Measurements from ENCODE around the gene ITFG1.

ITFG1 gene

DNA sequence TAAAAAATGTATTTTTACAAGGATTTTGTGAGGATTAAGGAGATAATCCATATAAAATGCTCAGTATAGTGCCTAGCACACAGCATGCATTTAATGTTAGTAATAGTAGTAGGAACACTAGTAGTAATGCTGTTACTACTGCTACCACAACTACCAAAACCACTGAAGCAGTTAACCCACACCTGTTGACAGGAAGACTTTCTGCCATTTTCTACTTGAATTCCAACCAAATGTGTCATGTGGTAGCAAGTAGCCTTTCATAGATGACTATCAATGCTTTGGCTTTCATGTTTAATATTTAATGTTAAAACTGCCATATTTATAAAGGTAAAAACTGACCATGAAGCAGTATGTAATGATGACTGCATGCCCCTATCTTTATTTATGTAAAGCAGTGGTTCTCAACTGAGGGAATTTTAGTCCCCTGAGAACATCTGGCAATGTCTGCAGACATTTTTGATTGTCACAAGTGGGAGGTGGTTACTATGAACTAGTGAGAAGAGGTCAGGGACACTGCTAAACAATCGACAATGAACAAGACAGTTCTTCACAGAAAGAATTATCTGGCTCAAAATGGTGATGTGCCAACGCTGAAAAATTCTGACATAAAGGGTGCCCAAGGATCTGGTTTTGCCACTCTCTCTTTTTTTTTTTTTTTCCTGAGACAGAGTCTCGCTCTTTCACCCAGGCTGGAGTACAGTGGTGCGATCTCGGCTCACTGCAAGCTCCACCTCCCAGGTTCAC lies 89.4 kb downstream of the ITFG1 start:
- H3K4me3 ChIP-seq (ENCODE audit: low read length, poor library complexity, severe bottlenecking), result no peak overlapping the region
- no peak overlapping the region for H2AFZ ChIP-seq (ENCODE audit: low read length)
- no peaks in the 10 kb centered on the region for H3K9me2 ChIP-seq (replicated peaks; ENCODE audit: low read depth, low read length)
- peaks cover 21% of the 10 kb centered on the region; the same call in 1 of the 2 replicates for H3K36me3 ChIP-seq (ENCODE audit: insufficient read depth, low read length)
- H3K4me2 ChIP-seq (ENCODE audit: low read depth, low read length, poor library complexity, severe bottlenecking), result no peak overlapping the region
- TF ChIP-seq, protein P1, sequence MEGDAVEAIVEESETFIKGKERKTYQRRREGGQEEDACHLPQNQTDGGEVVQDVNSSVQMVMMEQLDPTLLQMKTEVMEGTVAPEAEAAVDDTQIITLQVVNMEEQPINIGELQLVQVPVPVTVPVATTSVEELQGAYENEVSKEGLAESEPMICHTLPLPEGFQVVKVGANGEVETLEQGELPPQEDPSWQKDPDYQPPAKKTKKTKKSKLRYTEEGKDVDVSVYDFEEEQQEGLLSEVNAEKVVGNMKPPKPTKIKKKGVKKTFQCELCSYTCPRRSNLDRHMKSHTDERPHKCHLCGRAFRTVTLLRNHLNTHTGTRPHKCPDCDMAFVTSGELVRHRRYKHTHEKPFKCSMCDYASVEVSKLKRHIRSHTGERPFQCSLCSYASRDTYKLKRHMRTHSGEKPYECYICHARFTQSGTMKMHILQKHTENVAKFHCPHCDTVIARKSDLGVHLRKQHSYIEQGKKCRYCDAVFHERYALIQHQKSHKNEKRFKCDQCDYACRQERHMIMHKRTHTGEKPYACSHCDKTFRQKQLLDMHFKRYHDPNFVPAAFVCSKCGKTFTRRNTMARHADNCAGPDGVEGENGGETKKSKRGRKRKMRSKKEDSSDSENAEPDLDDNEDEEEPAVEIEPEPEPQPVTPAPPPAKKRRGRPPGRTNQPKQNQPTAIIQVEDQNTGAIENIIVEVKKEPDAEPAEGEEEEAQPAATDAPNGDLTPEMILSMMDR (conservative IDR thresholded peaks at IDR 0.05; ENCODE audit: low read length), result no peak
- TF ChIP-seq EZH2phosphoT487 (IDR thresholded peaks at IDR 0.05; ENCODE audit: borderline replicate concordance), result no peak
- no peaks in the 10 kb centered on the region for H3F3A ChIP-seq (ENCODE audit: low read depth)
- no peaks in the 10 kb centered on the region for H3K4me1 ChIP-seq (ENCODE audit: insufficient read depth, low read length, poor library complexity, severe bottlenecking)
- no peak overlapping the region for H3K9ac ChIP-seq (ENCODE audit: low read depth, low read length, poor library complexity, severe bottlenecking)
- no peaks in the 10 kb centered on the region for H3K27me3 ChIP-seq (ENCODE audit: insufficient read depth, low read length, poor library complexity, severe bottlenecking)
- H3K79me2 ChIP-seq (ENCODE audit: insufficient read depth, low read length), result no peaks in the 10 kb centered on the region
- H4K20me1 ChIP-seq (ENCODE audit: insufficient read depth, low read length, poor library complexity, severe bottlenecking), result no peaks in the 10 kb centered on the region
- H3K9me3 ChIP-seq (ENCODE audit: insufficient read depth, low read depth, low read length), result peaks cover 3% of the 10 kb centered on the region; the same call in 1 of the 2 replicates

DNA sequence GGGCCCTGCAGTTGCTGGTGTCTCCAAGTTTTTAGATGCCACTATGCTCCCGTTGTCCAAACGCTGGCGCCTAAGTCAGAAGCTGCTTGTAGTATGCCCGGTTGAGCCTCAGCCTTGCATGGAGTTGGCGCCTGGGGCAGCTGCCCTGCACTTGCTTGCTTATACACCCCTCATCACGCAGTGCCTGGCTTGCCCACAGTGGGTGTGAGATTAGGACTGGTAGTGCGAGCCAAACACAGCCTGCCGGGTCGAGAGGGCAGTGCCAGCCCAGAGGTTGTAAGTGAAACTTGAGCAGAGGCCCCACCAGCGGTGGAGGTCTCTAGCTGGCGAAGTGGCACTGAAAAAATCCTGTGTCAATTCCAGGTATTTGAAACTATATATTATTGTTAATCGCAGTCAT lies 90.3 kb downstream of the ITFG1 start:
- no peak overlapping the region for H3K9ac ChIP-seq (ENCODE audit: low read depth, low read length, poor library complexity, severe bottlenecking)
- no peak overlapping the region for H3K4me3 ChIP-seq (ENCODE audit: low read length, poor library complexity, severe bottlenecking)
- H3F3A ChIP-seq (ENCODE audit: low read depth), result no peaks in the 10 kb centered on the region
- no peaks in the 10 kb centered on the region for H3K9me2 ChIP-seq (replicated peaks; ENCODE audit: low read depth, low read length)
- no peaks in the 10 kb centered on the region for H3K79me2 ChIP-seq (ENCODE audit: insufficient read depth, low read length)
- TF ChIP-seq, protein P1 (conservative IDR thresholded peaks at IDR 0.05; ENCODE audit: low read length), result no peak
- no peak for TF ChIP-seq EZH2phosphoT487 (IDR thresholded peaks at IDR 0.05; ENCODE audit: borderline replicate concordance)
- no peak overlapping the region for H3K4me2 ChIP-seq (ENCODE audit: low read depth, low read length, poor library complexity, severe bottlenecking)
- H3K27me3 ChIP-seq (ENCODE audit: insufficient read depth, low read length, poor library complexity, severe bottlenecking), result no peaks in the 10 kb centered on the region
- H3K36me3 ChIP-seq (ENCODE audit: insufficient read depth, low read length), result peaks cover 22% of the 10 kb centered on the region; the same call in 1 of the 2 replicates
- no peaks in the 10 kb centered on the region for H3K4me1 ChIP-seq (ENCODE audit: insufficient read depth, low read length, poor library complexity, severe bottlenecking)
- no peaks in the 10 kb centered on the region for H4K20me1 ChIP-seq (ENCODE audit: insufficient read depth, low read length, poor library complexity, severe bottlenecking)
- no peak overlapping the region for H2AFZ ChIP-seq (ENCODE audit: low read length)
- H3K9me3 ChIP-seq (ENCODE audit: insufficient read depth, low read depth, low read length), result peaks cover 3% of the 10 kb centered on the region; the same call in 1 of the 2 replicates

DNA sequence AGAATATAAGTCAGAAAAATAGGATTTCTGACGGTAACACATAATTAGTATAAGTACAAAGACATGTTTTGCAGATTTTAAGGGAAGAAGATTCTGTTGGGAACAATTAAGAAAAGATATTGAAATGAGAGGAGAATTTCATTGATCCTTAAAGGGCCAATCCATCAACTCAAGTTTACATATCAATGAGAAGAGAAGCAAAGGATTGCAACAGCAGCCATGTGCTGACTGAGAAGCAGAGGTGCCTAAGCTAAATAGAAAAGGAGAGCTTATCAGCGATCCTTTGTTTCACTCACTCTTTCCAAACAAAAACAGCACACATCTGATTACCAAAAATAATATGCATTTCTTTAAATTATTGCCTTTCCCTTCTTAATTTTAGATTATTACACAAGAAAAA lies 94.6 kb downstream of the ITFG1 start:
- peaks cover 3% of the 10 kb centered on the region; the same call in 1 of the 2 replicates for H3K9me3 ChIP-seq (ENCODE audit: insufficient read depth, low read depth, low read length)
- H3K4me2 ChIP-seq (ENCODE audit: low read depth, low read length, poor library complexity, severe bottlenecking), result no peak overlapping the region
- TF ChIP-seq, protein P1 (conservative IDR thresholded peaks at IDR 0.05; ENCODE audit: low read length), result no peak
- TF ChIP-seq EZH2phosphoT487 (IDR thresholded peaks at IDR 0.05; ENCODE audit: borderline replicate concordance), result no peak
- H3K4me1 ChIP-seq (ENCODE audit: insufficient read depth, low read length, poor library complexity, severe bottlenecking), result no peaks in the 10 kb centered on the region
- no peak overlapping the region for H3K4me3 ChIP-seq (ENCODE audit: low read length, poor library complexity, severe bottlenecking)
- H4K20me1 ChIP-seq (ENCODE audit: insufficient read depth, low read length, poor library complexity, severe bottlenecking), result no peaks in the 10 kb centered on the region
- H3K36me3 ChIP-seq (ENCODE audit: insufficient read depth, low read length), result peaks cover 21% of the 10 kb centered on the region; the same call in 1 of the 2 replicates
- H2AFZ ChIP-seq (ENCODE audit: low read length), result no peak overlapping the region
- no peaks in the 10 kb centered on the region for H3K9me2 ChIP-seq (replicated peaks; ENCODE audit: low read depth, low read length)
- no peaks in the 10 kb centered on the region for H3K79me2 ChIP-seq (ENCODE audit: insufficient read depth, low read length)
- H3K27me3 ChIP-seq (ENCODE audit: insufficient read depth, low read length, poor library complexity, severe bottlenecking), result no peaks in the 10 kb centered on the region
- H3K9ac ChIP-seq (ENCODE audit: low read depth, low read length, poor library complexity, severe bottlenecking), result no peak overlapping the region
- no peaks in the 10 kb centered on the region for H3F3A ChIP-seq (ENCODE audit: low read depth)

Measured in Loucy (cell line).